ENCODE data around the gene PHF21B. TPM values are rescaled to one million over a fixed set of nuclear protein-coding genes. Genes with fewer than 3 reads are reported as not detected.
"Not testable (repeated sequence)": the region's sequence is repeated elsewhere in the genome, so short reads cannot be mapped to it uniquely, and the experiment has no call there.

Gene PHF21B
- total RNA-seq (2014; rRNA removed; shearing (Covaris generic); ENCODE audit: low replicate concordance): 5.9 and 17.1 TPM in 2 replicates

GRCh38 chr22:45009606-45010531, at the start of gene PHF21B:
TSS of gene PHF21B (minus strand) at chr22:45010005. CDS start at chr22:45009549, 456 bp downstream.
- Histone ChIP-seq H3K36me3 (ENCODE audit: insufficient read depth, low read length) (no peaks in the 10 kb centered on the region), H2AFZ (ENCODE audit: low read length) (peak within 1 kb of the TSS; percentile 69), H3K9me3 (ENCODE audit: low read length) (no peaks in the 10 kb centered on the region), H3K79me2 (ENCODE audit: low read length) (peaks cover 26% of the 10 kb centered on the region), H3K27ac (ENCODE audit: low read length) (no peak within 1 kb of the TSS), H3K4me2 (ENCODE audit: low read depth, low read length, poor library complexity, severe bottlenecking) (peak within 1 kb of the TSS; percentile 85), H3K27me3 (ENCODE audit: low read length) (no peaks in the 10 kb centered on the region), H4K20me1 (ENCODE audit: insufficient read depth, low read depth, low read length) (no peaks in the 10 kb centered on the region; the same call in 1 of the 2 replicates), H3K9me2 (replicated peaks; ENCODE audit: insufficient read depth, low read length) (no peaks in the 10 kb centered on the region), H3K4me3 (ENCODE audit: low read length) (peak within 1 kb of the TSS; percentile 79), H3K4me1 (ENCODE audit: low read length) (peaks cover 10% of the 10 kb centered on the region), H3K9ac (ENCODE audit: low read length) (peak within 1 kb of the TSS; percentile 86)
- peak; percentile 91 for DNase-seq

- H3K9ac ChIP-seq (ENCODE audit: low read length): no peak overlapping the region
- no peak overlapping the region for H2AFZ ChIP-seq (ENCODE audit: low read length)
- no peaks in the 10 kb centered on the region for H3K79me2 ChIP-seq (ENCODE audit: low read length)
- no peaks in the 10 kb centered on the region for H3K36me3 ChIP-seq (ENCODE audit: insufficient read depth, low read length)
- DNase-seq: no peak
- no peak overlapping the region for H3K4me2 ChIP-seq (ENCODE audit: low read depth, low read length, poor library complexity, severe bottlenecking)
- no peak overlapping the region for H3K4me3 ChIP-seq (ENCODE audit: low read length)
- no peaks in the 10 kb centered on the region for H3K27me3 ChIP-seq (ENCODE audit: low read length)
- H3K27ac ChIP-seq (ENCODE audit: low read length): no peak overlapping the region
- no peaks in the 10 kb centered on the region for H3K9me2 ChIP-seq (replicated peaks; ENCODE audit: insufficient read depth, low read length)
- H4K20me1 ChIP-seq (ENCODE audit: insufficient read depth, low read depth, low read length): no peaks in the 10 kb centered on the region
- H3K4me1 ChIP-seq (ENCODE audit: low read length): no peaks in the 10 kb centered on the region
- H3K9me3 ChIP-seq (ENCODE audit: low read length): no peaks in the 10 kb centered on the region
Measured at GRCh38 chr22:45059296-45059695, 49.5 kb upstream of the PHF21B start.

GRCh38 chr22:45058622-45058912, 48.8 kb upstream of the PHF21B start:
- H2AFZ ChIP-seq (ENCODE audit: low read length): no peak overlapping the region
- no peaks in the 10 kb centered on the region for H3K9me3 ChIP-seq (ENCODE audit: low read length)
- H3K36me3 ChIP-seq (ENCODE audit: insufficient read depth, low read length): no peaks in the 10 kb centered on the region
- H3K9me2 ChIP-seq (replicated peaks; ENCODE audit: insufficient read depth, low read length): no peaks in the 10 kb centered on the region
- H3K27me3 ChIP-seq (ENCODE audit: low read length): no peaks in the 10 kb centered on the region
- no peak overlapping the region for H3K9ac ChIP-seq (ENCODE audit: low read length)
- H3K4me2 ChIP-seq (ENCODE audit: low read depth, low read length, poor library complexity, severe bottlenecking): no peak overlapping the region
- H3K4me1 ChIP-seq (ENCODE audit: low read length): no peaks in the 10 kb centered on the region
- H3K27ac ChIP-seq (ENCODE audit: low read length): no peak overlapping the region
- no peak overlapping the region for H3K4me3 ChIP-seq (ENCODE audit: low read length)
- H3K79me2 ChIP-seq (ENCODE audit: low read length): no peaks in the 10 kb centered on the region
- H4K20me1 ChIP-seq (ENCODE audit: insufficient read depth, low read depth, low read length): no peaks in the 10 kb centered on the region
- no peak for DNase-seq

GRCh38 chr22:45055936-45056335, 46.1 kb upstream of the PHF21B start:
- Histone ChIP-seq H4K20me1 (ENCODE audit: insufficient read depth, low read depth, low read length) (no peaks in the 10 kb centered on the region), H3K4me1 (ENCODE audit: low read length) (no peaks in the 10 kb centered on the region), H3K4me2 (ENCODE audit: low read depth, low read length, poor library complexity, severe bottlenecking) (no peak overlapping the region), H3K27me3 (ENCODE audit: low read length) (no peaks in the 10 kb centered on the region), H3K27ac (ENCODE audit: low read length) (no peak overlapping the region), H3K9me2 (replicated peaks; ENCODE audit: insufficient read depth, low read length) (no peaks in the 10 kb centered on the region), H3K36me3 (ENCODE audit: insufficient read depth, low read length) (no peaks in the 10 kb centered on the region), H2AFZ (ENCODE audit: low read length) (no peak overlapping the region), H3K9me3 (ENCODE audit: low read length) (no peaks in the 10 kb centered on the region), H3K9ac (ENCODE audit: low read length) (no peak overlapping the region), H3K79me2 (ENCODE audit: low read length) (no peaks in the 10 kb centered on the region), H3K4me3 (ENCODE audit: low read length) (no peak overlapping the region)
- DNase-seq: no peak

GRCh38 chr22:45053571-45053970, 43.8 kb upstream of the PHF21B start:
- no peak overlapping the region for H3K4me3 ChIP-seq (ENCODE audit: low read length)
- H3K27ac ChIP-seq (ENCODE audit: low read length): no peak overlapping the region
- no peaks in the 10 kb centered on the region for H3K36me3 ChIP-seq (ENCODE audit: insufficient read depth, low read length)
- no peaks in the 10 kb centered on the region for H3K9me3 ChIP-seq (ENCODE audit: low read length)
- no peaks in the 10 kb centered on the region for H3K27me3 ChIP-seq (ENCODE audit: low read length)
- no peak overlapping the region for H3K9ac ChIP-seq (ENCODE audit: low read length)
- no peak for DNase-seq
- H3K4me2 ChIP-seq (ENCODE audit: low read depth, low read length, poor library complexity, severe bottlenecking): no peak overlapping the region
- H3K79me2 ChIP-seq (ENCODE audit: low read length): no peaks in the 10 kb centered on the region
- no peak overlapping the region for H2AFZ ChIP-seq (ENCODE audit: low read length)
- no peaks in the 10 kb centered on the region for H4K20me1 ChIP-seq (ENCODE audit: insufficient read depth, low read depth, low read length)
- H3K9me2 ChIP-seq (replicated peaks; ENCODE audit: insufficient read depth, low read length): no peaks in the 10 kb centered on the region
- no peaks in the 10 kb centered on the region for H3K4me1 ChIP-seq (ENCODE audit: low read length)

GRCh38 chr22:45053094-45053493, 43.3 kb upstream of the PHF21B start:
- no peaks in the 10 kb centered on the region for H3K79me2 ChIP-seq (ENCODE audit: low read length)

GRCh38 chr22:45052665-45053064, 42.9 kb upstream of the PHF21B start:
- H3K9me2 ChIP-seq (replicated peaks; ENCODE audit: insufficient read depth, low read length); H2AFZ ChIP-seq (ENCODE audit: low read length); H3K27ac ChIP-seq (ENCODE audit: low read length); H3K27me3 ChIP-seq (ENCODE audit: low read length); H3K36me3 ChIP-seq (ENCODE audit: insufficient read depth, low read length); H3K4me1 ChIP-seq (ENCODE audit: low read length); H3K9ac ChIP-seq (ENCODE audit: low read length); H3K4me3 ChIP-seq (ENCODE audit: low read length); H3K79me2 ChIP-seq (ENCODE audit: low read length); H3K9me3 ChIP-seq (ENCODE audit: low read length); H4K20me1 ChIP-seq (ENCODE audit: insufficient read depth, low read depth, low read length); H3K4me2 ChIP-seq (ENCODE audit: low read depth, low read length, poor library complexity, severe bottlenecking): not testable (repeated sequence)
- DNase-seq: peak; percentile 43

More at GRCh38 chr22:45053094-45053493, 43.3 kb upstream of the PHF21B start:
- H3K4me3 ChIP-seq (ENCODE audit: low read length): no peak overlapping the region
- no peaks in the 10 kb centered on the region for H3K4me1 ChIP-seq (ENCODE audit: low read length)
- H2AFZ ChIP-seq (ENCODE audit: low read length): no peak overlapping the region
- no peaks in the 10 kb centered on the region for H3K9me2 ChIP-seq (replicated peaks; ENCODE audit: insufficient read depth, low read length)
- no peak overlapping the region for H3K4me2 ChIP-seq (ENCODE audit: low read depth, low read length, poor library complexity, severe bottlenecking)
- no peaks in the 10 kb centered on the region for H3K27me3 ChIP-seq (ENCODE audit: low read length)
- no peaks in the 10 kb centered on the region for H4K20me1 ChIP-seq (ENCODE audit: insufficient read depth, low read depth, low read length)
- H3K9ac ChIP-seq (ENCODE audit: low read length): no peak overlapping the region
- no peak overlapping the region for H3K27ac ChIP-seq (ENCODE audit: low read length)
- no peaks in the 10 kb centered on the region for H3K9me3 ChIP-seq (ENCODE audit: low read length)
- no peaks in the 10 kb centered on the region for H3K36me3 ChIP-seq (ENCODE audit: insufficient read depth, low read length)
- DNase-seq: no peak

GRCh38 chr22:45051946-45052345, 42.1 kb upstream of the PHF21B start:
- Histone ChIP-seq H3K9me3 (ENCODE audit: low read length) (no peaks in the 10 kb centered on the region), H2AFZ (ENCODE audit: low read length) (no peak overlapping the region), H3K79me2 (ENCODE audit: low read length) (no peaks in the 10 kb centered on the region), H3K4me3 (ENCODE audit: low read length) (no peak overlapping the region), H3K4me2 (ENCODE audit: low read depth, low read length, poor library complexity, severe bottlenecking) (no peak overlapping the region), H3K36me3 (ENCODE audit: insufficient read depth, low read length) (no peaks in the 10 kb centered on the region), H3K9ac (ENCODE audit: low read length) (no peak overlapping the region), H3K4me1 (ENCODE audit: low read length) (no peaks in the 10 kb centered on the region), H4K20me1 (ENCODE audit: insufficient read depth, low read depth, low read length) (no peaks in the 10 kb centered on the region), H3K9me2 (replicated peaks; ENCODE audit: insufficient read depth, low read length) (no peaks in the 10 kb centered on the region), H3K27ac (ENCODE audit: low read length) (no peak overlapping the region), H3K27me3 (ENCODE audit: low read length) (no peaks in the 10 kb centered on the region)
- DNase-seq: no peak
